GM19043 (cell line): ENCODE data around the gene PGBD2.
"Not testable (repeated sequence)": the region's sequence is repeated elsewhere in the genome, so short reads cannot be mapped to it uniquely, and the experiment has no call there.

ENCODE experiments used
- ATAC-seq: cut with Tn5 transposase; IDR thresholded peaks from one replicate; pipeline ENCODE4 v1.9.1; 2021; ENCODE audit warnings: low read depth; ENCODE audit not compliant: unreplicated experiment

The PGBD2 gene

DNA sequence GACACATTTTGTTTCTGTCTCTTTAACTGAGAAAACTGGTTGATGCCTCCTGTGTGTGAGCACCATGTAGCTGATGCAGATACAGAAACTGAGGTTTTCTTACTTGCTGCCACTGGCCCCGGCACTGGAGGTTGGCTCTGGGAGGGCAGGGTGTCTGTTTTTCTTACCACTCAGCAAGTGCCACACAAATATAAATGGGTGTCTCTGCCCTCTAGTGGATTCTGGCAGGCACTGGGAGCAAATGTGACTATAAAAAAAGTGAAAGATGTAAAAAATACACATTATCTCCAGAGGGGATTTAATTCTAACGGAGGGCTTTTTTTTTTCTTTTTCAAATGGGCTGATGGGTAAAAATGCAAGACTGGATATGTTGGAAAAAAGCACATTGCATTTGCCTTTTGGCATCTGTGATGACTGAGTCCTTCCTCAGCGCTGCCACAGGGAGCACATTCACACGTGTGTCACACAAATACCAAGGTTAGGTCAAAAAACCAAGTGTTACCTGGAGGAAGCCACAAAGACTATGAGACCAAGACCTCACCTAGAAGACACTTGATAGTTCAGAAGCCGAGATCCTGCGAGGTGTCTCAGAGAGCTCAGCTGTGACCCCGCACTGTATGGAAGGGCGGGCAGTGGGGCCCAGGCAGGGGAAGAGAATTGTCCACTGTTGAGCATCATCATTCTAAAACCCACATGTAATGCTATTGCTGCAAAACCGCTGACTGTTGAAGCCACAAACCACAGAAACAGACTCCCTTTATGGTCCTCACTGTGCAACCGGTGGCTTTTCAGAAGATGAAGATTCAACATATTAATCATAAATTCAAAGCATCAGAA lies 18.9 kb downstream of the PGBD2 start:
- peak; percentile 85 for ATAC-seq

DNA sequence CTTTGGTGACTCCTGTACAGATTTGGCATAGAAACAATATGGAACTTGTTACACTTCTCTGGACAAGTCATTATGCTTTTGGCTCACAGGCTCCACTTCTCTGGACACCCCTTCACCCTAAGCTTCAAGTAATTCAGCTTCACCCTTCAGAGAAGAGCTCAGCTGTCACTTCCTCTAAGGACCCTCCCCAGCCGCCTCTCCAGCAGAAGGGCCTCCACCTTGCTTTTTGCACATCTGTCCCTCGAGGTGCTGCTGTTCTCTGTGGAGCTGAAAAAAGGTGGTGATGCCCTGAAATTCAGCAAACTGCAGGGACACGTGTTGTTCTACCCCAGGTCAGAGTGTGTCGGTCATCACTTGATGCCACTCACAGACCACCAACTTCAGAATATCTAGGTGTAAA lies 19.8 kb downstream of the PGBD2 start:
- not testable (repeated sequence) for ATAC-seq

DNA sequence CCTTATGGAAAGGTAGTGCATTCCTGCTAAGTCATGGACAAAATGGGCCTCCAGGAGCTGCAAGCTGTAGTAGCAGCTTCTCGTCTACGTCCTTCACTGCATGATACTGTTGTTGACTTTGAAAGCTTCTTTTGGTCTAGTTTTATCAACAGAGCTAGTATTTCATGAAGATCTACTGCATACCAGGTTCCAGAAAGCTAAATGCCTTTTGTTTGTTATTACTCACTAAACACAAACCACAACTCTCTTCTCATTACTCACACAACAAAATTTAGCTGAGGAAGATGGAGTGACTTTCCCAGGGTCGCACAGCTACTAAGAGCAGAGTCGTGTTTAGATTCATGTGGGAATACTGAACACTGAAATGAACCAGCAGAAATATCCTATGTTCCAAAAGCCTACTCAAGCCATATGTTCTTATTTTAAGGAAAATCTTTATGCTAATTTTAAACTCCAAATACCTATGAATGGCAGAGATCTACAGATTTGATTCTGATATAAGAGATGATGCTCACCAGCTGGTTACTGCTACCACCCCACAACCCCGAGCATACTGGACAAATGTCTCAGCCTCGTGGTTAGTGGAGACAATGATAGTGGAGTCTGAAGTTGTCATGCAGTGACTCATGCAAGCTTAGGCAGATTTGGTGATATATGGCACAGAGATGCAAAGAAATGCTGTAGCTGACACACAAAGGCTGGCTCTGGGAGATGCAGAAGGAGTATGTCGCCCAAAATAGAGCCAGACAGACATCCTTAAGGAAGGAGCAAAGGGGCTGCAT lies 20.6 kb downstream of the PGBD2 start:
- ATAC-seq = no peak

DNA sequence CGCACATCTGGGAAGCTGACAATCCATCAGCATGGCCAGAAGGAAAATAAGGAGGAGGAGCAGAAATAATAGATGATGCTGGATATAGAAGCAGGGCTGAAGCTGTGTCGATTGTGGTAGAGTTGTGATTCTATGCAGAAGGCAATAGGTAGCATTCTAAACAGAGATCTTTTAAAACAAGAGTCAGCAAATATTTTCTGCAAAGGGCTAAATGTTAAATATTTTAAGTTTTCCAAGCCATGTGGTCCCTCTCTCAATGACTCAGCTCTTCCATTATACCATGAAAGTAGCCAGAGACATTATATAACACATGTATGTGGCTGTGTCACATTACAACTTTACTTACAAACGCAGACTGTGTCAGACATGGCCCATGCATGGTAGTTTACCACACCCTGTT lies 21.2 kb downstream of the PGBD2 start:
- not testable (repeated sequence) for ATAC-seq

DNA sequence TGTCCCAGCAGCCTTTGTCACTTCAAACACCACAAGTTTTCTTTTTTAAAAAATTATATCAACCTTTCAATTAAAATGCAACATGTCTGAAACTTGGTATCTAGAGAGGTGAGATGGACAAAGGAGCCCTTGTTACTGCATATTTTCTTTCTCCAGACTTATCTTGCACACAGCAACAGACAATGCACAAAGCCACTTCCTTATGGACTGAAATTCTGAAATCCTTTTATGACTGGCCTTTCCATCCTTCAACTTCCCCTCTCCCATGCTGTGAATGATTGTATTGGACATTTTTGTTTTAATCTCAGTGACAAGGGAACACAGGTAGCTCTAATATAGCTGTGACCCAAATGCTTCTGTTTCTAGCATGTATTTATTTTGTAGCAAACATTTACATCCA lies 22.1 kb downstream of the PGBD2 start:
- not testable (repeated sequence) for ATAC-seq

DNA sequence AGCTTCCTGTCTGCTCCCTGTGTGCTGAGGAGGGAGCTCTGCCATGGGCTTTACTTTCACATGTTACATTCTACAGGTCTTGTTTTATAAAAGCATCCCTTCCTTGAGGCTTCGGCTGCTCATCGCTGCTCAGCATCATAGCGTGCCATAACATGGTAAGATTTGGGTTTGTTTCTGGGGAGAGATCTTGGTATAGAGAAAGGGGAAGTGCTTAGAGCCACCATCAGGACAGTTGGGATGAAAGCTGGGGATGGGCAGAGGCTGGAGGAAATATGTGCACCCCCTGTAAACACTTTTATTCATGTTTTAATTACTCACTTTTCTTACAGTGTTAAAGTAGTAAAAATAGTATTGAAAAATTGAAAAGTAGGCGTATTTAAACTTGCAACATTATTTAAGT lies 24.0 kb downstream of the PGBD2 start:
- not testable (repeated sequence) for ATAC-seq

DNA sequence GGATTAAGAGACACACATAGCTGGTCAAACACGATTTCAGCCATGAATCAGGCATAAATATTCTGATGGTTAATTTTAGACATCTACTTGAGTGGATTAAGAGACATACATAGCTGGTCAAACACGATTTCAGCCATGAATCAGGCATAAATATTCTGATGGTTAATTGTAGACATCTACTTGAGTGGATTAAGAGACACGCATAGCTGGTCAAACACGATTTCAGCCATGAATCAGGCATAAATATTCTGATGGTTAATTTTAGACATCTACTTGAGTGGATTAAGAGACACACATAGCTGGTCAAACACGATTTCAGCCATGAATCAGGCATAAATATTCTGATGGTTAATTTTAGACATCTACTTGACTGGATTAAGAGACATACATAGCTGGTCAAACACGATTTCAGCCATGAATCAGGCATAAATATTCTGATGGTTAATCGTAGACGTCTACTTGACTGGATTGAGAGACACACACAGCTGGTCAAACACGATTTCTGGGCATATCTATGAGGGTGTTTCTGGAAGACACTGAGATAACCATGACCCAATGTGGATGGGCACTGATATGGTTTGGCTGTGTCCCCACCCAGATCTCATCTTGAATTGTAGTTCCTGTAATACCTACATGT lies 32.3 kb downstream of the PGBD2 start:
- not testable (repeated sequence) for ATAC-seq

DNA sequence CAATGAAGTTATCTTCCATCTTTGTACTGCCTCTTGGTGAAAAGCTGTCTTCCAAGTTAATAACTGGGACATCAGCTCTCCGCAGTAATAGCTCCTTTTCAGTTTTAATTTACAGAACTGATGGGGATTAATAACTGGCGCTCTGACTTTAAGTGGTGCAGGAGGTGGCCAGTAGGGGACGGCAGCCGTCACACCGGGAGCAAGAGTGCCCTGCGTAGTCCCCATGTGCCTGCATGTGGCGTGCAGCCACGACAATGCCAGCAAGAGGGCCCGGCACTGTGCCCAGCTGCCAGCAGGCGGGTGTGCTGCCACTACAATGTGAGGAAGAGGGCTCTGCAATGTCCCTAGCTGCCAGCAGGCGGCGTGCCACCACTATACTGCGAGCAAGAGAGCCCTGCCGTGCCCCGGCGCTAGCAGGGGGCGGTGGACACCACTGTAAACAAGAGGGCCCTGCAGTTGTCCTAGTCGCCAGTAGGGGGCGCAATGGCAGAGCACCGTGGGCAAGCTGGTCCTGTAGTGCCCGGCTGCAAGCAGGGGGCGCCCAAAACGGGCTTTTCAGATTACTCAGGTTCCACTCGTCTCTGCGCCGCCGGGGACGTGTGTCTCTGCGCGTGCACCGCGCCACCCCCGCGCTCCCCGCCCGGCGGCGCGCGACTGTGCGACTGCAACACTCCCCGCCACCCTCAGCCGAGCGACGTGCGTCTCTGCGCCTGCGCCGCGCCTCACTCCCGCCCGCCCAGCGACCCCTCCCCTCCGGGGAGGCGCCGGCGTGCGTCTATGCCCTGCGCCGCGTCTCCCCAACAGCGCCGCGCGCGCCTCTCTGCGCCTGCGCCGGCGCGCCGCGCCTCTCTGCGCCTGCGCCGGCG lies 38.3 kb downstream of the PGBD2 start:
- ATAC-seq = not testable (repeated sequence)

DNA sequence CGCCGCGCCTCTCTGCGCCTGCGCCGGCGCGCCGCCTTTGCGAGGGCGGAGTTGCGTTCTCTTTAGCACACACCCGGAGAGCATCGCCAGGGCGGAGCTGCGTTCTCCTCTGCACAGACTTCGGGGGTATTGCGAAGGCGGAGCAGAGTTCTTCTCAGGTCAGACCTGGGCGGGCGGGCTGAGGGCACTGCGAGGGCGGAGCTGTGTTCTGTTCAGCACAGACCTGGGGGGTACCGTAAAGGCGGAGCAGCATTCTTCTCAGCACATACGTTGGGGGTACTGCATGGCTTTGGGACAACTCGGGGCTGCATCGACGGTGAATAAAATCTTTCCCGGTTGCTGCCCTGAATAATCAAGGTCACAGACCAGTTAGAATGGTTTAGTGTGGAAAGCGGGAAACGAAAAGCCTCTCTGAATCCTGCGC lies 39.0 kb downstream of the PGBD2 start:
- ATAC-seq = not testable (repeated sequence)

DNA sequence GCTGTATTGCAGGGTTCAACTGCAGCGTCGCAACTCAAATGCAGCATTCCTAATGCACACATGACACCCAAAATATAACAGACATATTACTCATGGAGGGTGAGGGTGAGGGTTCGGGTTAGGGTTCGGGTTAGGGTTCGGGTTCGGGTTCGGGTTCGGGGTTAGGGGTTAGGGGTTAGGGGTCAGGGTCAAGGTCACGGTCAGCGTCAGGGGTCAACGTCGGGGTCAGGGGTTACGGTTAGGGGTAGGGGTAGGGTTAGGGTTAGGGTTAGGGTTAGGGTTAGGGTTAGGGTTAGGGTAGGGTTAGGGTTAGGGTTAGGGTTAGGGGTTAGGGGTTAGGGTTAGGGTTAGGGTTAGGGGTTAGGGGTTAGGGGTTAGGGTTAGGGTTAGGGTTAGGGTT lies 39.4 kb downstream of the PGBD2 start:
- not testable (repeated sequence) for ATAC-seq

DNA sequence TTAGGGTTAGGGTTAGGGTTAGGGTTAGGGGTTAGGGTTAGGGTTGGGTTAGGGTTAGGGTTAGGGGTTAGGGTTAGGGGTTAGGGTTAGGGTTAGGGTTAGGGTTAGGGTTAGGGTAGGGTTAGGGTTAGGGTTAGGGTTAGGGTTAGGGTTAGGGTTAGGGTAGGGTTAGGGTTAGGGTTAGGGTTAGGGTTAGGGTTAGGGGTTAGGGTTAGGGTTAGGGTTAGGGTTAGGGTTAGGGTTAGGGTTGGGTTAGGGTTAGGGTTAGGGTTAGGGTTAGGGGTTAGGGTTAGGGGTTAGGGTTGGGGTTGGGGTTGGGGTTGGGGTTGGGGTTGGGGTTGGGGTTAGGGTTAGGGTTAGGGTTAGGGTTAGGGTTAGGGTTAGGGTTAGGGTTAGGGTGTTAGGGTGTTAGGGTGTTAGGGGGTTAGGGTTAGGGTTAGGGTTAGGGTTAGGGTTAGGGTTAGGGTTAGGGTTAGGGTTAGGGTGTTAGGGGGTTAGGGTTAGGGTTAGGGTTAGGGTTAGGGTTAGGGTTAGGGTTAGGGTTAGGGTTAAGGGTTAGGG lies 39.9 kb downstream of the PGBD2 start:
- not testable (repeated sequence) for ATAC-seq
